Epithelial cell of proximal tubule (primary cell): ENCODE measurements around the gene TMEM184A. TPM values are rescaled to one million over a fixed set of nuclear protein-coding genes. Genes with fewer than 3 reads are reported as not detected.

ENCODE experiments used
- DNase-seq: peaks from one replicate; pipeline ENCODE4 v3.0.0-alpha.2; 2011; ENCODE audit warnings: low read depth
- H3K4me3 ChIP-seq: 2 replicates; pipeline ENCODE4 v1.5.1; 2011; ENCODE audit warnings: low read depth, mild to moderate bottlenecking, low read length
- CTCF ChIP-seq: conservative IDR thresholded peaks from 2 replicates; pipeline ENCODE4 v1.5.1; 2012; ENCODE audit warnings: low read depth, mild to moderate bottlenecking, low read length
- total RNA-seq: library from RNA; depleted of rRNA; stranded (reverse); fragments of >200 nt; gene quantifications from 2 replicates; pipeline ENCODE4 v1.2.3, GENCODE V29; 2015

The TMEM184A gene
- total RNA-seq, 1 donor from 2014 or later = 3.6 TPM

- no peak for DNase-seq
- no peak overlapping the region for H3K4me3 ChIP-seq
- no peak for TF ChIP-seq CTCF
Measured at GRCh38 chr7:1498370-1499305, 57.4 kb downstream of the TMEM184A start.

- no peak overlapping the region for H3K4me3 ChIP-seq
- TF ChIP-seq CTCF = no peak
- no peak for DNase-seq
Measured at GRCh38 chr7:1497293-1497927, 58.6 kb downstream of the TMEM184A start.

GRCh38 chr7:1496531-1497292 is 59.3 kb downstream of the TMEM184A start:
- DNase-seq = no peak
- no peak overlapping the region for H3K4me3 ChIP-seq
- no peak for TF ChIP-seq CTCF

- DNase-seq = no peak
- no peak for TF ChIP-seq CTCF
- H3K4me3 ChIP-seq = no peak overlapping the region
Measured at GRCh38 chr7:1495564-1496242, 60.3 kb downstream of the TMEM184A start.

- no peak for TF ChIP-seq CTCF
- DNase-seq = no peak
- no peak overlapping the region for H3K4me3 ChIP-seq
Measured at GRCh38 chr7:1494866-1495563, 61.0 kb downstream of the TMEM184A start.

- no peak overlapping the region for H3K4me3 ChIP-seq
- DNase-seq = no peak
- no peak for TF ChIP-seq CTCF
Measured at GRCh38 chr7:1494447-1494846, 61.6 kb downstream of the TMEM184A start.
